MM.1S (cell line): Measurements from ENCODE around the gene TPX2.

ENCODE experiments used
- DNase-seq: peaks from one replicate; pipeline ENCODE4 v3.0.0-alpha.2; 2015
- H2AFZ ChIP-seq: fragments of 300-600 bp; sonication (generic); 2 replicates; pipeline ENCODE4 v1.6.0; 2016; ENCODE audit warnings: antibody characterized with exemption, low read length
- H3F3A ChIP-seq: fragments of 300-600 bp; sonication (generic); 2 replicates; pipeline ENCODE4 v1.6.1; 2016; ENCODE audit warnings: mild to moderate bottlenecking, antibody characterized with exemption, low read length, moderate library complexity, mixed read lengths; ENCODE audit not compliant: insufficient read depth
- H3K27ac ChIP-seq: fragments of 300-600 bp; sonication (generic); 2 replicates; pipeline ENCODE4 v1.5.1; 2016; ENCODE audit warnings: mild to moderate bottlenecking, low read length
- H3K27me3 ChIP-seq: fragments of 300-600 bp; sonication (generic); replicated peaks from 2 replicates; pipeline ENCODE4 v1.6.0; 2016; ENCODE audit warnings: low read length; ENCODE audit not compliant: insufficient read depth
- H3K36me3 ChIP-seq: fragments of 300-600 bp; sonication (generic); replicated peaks from 2 replicates; pipeline ENCODE4 v1.6.1; 2016; ENCODE audit warnings: mild to moderate bottlenecking, low read length, mixed read lengths; ENCODE audit not compliant: insufficient read depth
- H3K4me1 ChIP-seq: fragments of 300-600 bp; sonication (generic); 2 replicates; pipeline ENCODE4 v1.6.1; 2016; ENCODE audit warnings: low read length, mixed read lengths
- H3K4me2 ChIP-seq: fragments of 300-600 bp; sonication (generic); 2 replicates; pipeline ENCODE4 v1.6.0; 2016; ENCODE audit warnings: low read depth, low read length
- H3K4me3 ChIP-seq: fragments of 300-600 bp; sonication (generic); 2 replicates; pipeline ENCODE4 v1.5.1; 2016; ENCODE audit warnings: low read length, mixed read lengths
- H3K79me2 ChIP-seq: fragments of 300-600 bp; sonication (generic); 2 replicates; pipeline ENCODE4 v1.6.1; 2016; ENCODE audit warnings: mixed run types, low read length, mixed read lengths
- H3K9ac ChIP-seq: fragments of 300-600 bp; sonication (generic); 2 replicates; pipeline ENCODE4 v1.6.1; 2016; ENCODE audit warnings: low read length, mixed read lengths
- H3K9me2 ChIP-seq: fragments of 300-600 bp; sonication (generic); replicated peaks from 2 replicates; pipeline ENCODE4 v1.6.1; 2016; ENCODE audit warnings: mild to moderate bottlenecking, low read length, mixed read lengths; ENCODE audit not compliant: insufficient read depth
- H3K9me3 ChIP-seq: fragments of 300-600 bp; sonication (generic); replicated peaks from 2 replicates; pipeline ENCODE4 v1.6.1; 2016; ENCODE audit warnings: mild to moderate bottlenecking, low read length, mixed read lengths; ENCODE audit not compliant: insufficient read depth
- H4K20me1 ChIP-seq: fragments of 300-600 bp; sonication (generic); 2 replicates; pipeline ENCODE4 v1.6.1; 2016; ENCODE audit warnings: mild to moderate bottlenecking, low read length, moderate library complexity, mixed read lengths; ENCODE audit not compliant: insufficient read depth
- CTCF ChIP-seq: fragments of 300-600 bp; sonication (generic); IDR thresholded peaks from 2 replicates; pipeline ENCODE4 v1.5.1; 2016; ENCODE audit warnings: antibody characterized with exemption, low read length, mixed read lengths
- EZH2 ChIP-seq: fragments of 300-600 bp; sonication (generic); optimal IDR thresholded peaks from 2 replicates; pipeline ENCODE3; 2017; ENCODE audit warnings: low read depth, mild to moderate bottlenecking, antibody characterized with exemption, low read length, mixed read lengths
- EZH2phosphoT487 ChIP-seq: fragments of 300-600 bp; sonication (generic); IDR thresholded peaks from 2 replicates; pipeline ENCODE4 v1.6.1; 2018; ENCODE audit warnings: antibody characterized with exemption, low read length

TPX2 gene

GRCh38 chr20:31693402-31693801 is 45.7 kb upstream of the TPX2 start:
- peaks cover 79% of the 10 kb centered on the region for H3K4me1 ChIP-seq
- H3K4me3 ChIP-seq, result no peak overlapping the region
- DNase-seq, result no peak
- peak overlapping the region; percentile 84; the same call in 1 of the 2 replicates for H3K27ac ChIP-seq
- no peaks in the 10 kb centered on the region for H4K20me1 ChIP-seq
- H3K27me3 ChIP-seq, result no peaks in the 10 kb centered on the region
- no peaks in the 10 kb centered on the region for H3K9me2 ChIP-seq
- H3F3A ChIP-seq, result peaks cover 75% of the 10 kb centered on the region
- TF ChIP-seq EZH2phosphoT487 (no peak), EZH2 (no peak), CTCF (no peak)
- H3K36me3 ChIP-seq, result peaks cover 10% of the 10 kb centered on the region
- H3K4me2 ChIP-seq, result peak overlapping the region; percentile 52; the same call in 1 of the 2 replicates
- H3K9ac ChIP-seq, result peak overlapping the region; percentile 34; the same call in 1 of the 2 replicates
- no peaks in the 10 kb centered on the region for H3K9me3 ChIP-seq
- H3K79me2 ChIP-seq, result peaks cover 81% of the 10 kb centered on the region
- no peak overlapping the region for H2AFZ ChIP-seq

- Histone ChIP-seq H3K4me3 (no peak overlapping the region), H3K27ac (peak overlapping the region; percentile 84), H3K4me1 (peaks cover 80% of the 10 kb centered on the region), H3K4me2 (peak overlapping the region; percentile 52), H3K9me2 (no peaks in the 10 kb centered on the region), H3K79me2 (peaks cover 80% of the 10 kb centered on the region), H3K36me3 (peaks cover 10% of the 10 kb centered on the region), H2AFZ (no peak overlapping the region), H3K9ac (peak overlapping the region; percentile 34), H3F3A (peaks cover 76% of the 10 kb centered on the region), H4K20me1 (no peaks in the 10 kb centered on the region), H3K27me3 (no peaks in the 10 kb centered on the region), H3K9me3 (no peaks in the 10 kb centered on the region)
- DNase-seq, result no peak
- no peak for TF ChIP-seq EZH2phosphoT487
- TF ChIP-seq CTCF, result no peak
- TF ChIP-seq EZH2, result no peak
These were observed 45.0 kb upstream of the TPX2 start for GRCh38 chr20:31693987-31694661.

GRCh38 chr20:31694842-31695593 is 44.1 kb upstream of the TPX2 start:
- DNase-seq, result no peak
- Histone ChIP-seq H3F3A (peaks cover 84% of the 10 kb centered on the region), H3K27me3 (no peaks in the 10 kb centered on the region), H4K20me1 (no peaks in the 10 kb centered on the region), H3K27ac (peak overlapping the region; percentile 84), H2AFZ (no peak overlapping the region), H3K4me3 (no peak overlapping the region), H3K36me3 (peaks cover 10% of the 10 kb centered on the region), H3K9ac (peak overlapping the region; percentile 34; the same call in 1 of the 2 replicates), H3K79me2 (peaks cover 79% of the 10 kb centered on the region), H3K4me1 (peaks cover 80% of the 10 kb centered on the region), H3K9me3 (no peaks in the 10 kb centered on the region), H3K4me2 (peak overlapping the region; percentile 52; the same call in 1 of the 2 replicates), H3K9me2 (no peaks in the 10 kb centered on the region)
- TF ChIP-seq EZH2phosphoT487 (no peak), EZH2 (no peak), CTCF (no peak)
